Sciatic nerve (tissue), 2 donors: ENCODE results near the gene WDR4. TPM values are rescaled to one million over a fixed set of nuclear protein-coding genes. Genes with fewer than 3 reads are reported as not detected.
"Not testable (repeated sequence)": the region's sequence is repeated elsewhere in the genome, so short reads cannot be mapped to it uniquely, and the experiment has no call there.

Experiments
- ATAC-seq: fragments of 200-7000 bp; cut with Tn5 transposase; one replicate; pipeline ENCODE4 v1.9.1; 2020; ENCODE audit warnings: mild to moderate bottlenecking, moderate library complexity
- DNase-seq: peaks from one replicate; pipeline ENCODE4 v3.0.0-alpha.2; 2020; ENCODE audit warnings: low spot score
- intact Hi-C: fragments of 100-400 bp; cut with DNase I; formaldehyde crosslinking; loops from one replicate; pipeline ENCODE4 v1.14.2; 2022
- total RNA-seq: library from RNA; stranded (reverse); fragmentation: NEBNext Ultra II Directional; extraction: Animal tissue kit (Norgen Biotek cat#: 25700); gene quantifications from one replicate; pipeline ENCODE4 v1.2.1, GENCODE V29; 2021
- donor health status: DM: no; HTN: no; CAD: no.
- donor health status: DM: no; HTN: no; CAD: no.

WDR4 gene
- total RNA-seq, 1 donor from 2014 or later: 13.0 TPM

DNA sequence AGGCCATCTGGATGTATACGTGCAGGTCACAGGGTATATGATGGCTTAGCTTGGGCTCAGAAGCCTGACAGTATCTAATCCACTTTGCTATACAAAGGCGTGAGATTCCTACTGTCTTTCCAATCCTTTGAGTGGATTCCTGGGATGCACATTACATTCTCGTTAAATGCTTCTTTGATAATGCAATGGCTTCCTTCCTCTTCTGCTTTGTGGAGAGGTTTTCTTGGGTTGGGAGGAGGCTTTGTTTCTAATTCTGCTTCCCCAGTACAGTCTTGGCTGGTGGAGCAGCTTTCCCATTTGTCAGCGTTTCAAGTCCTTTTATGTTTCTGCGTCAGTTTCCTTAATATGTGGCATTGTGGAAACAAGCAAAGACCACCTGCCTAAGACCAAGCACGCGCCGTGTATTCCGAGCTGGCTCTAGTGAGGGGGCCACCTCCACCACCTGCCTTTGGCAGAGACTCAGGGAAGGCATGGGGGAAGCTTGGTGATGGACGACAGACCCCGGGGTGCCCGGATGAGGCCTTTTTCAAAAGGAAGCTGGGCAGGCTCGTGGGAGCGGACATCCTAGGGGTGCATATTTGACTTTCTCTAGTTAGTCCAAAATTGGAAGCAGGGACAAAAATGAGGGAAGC lies 72.7 kb downstream of the WDR4 start:
- no peak for ATAC-seq
- DNase-seq: no peak
- intact Hi-C loops: no loop called here

DNA sequence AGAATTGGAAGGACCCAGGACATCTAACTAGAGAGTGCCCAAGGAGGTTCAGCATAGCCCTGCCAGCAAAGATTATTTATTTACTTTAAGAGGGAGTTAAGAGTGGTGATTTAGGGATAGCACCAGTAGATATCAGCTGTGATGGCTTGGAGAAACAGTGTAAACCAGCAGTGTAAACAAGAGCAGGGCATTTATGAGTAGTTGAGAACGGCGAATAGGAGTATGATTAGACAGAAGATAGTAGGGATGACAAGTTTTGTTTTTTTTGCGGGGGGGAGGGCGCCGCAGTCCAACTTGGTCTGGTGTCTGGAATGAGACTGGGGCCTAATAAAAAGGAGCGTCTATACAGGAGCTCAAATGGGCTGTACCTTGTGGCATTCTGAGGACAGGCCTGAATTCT lies 77.7 kb downstream of the WDR4 start:
- intact Hi-C loops, DNase-seq, ATAC-seq: not testable (repeated sequence)

DNA sequence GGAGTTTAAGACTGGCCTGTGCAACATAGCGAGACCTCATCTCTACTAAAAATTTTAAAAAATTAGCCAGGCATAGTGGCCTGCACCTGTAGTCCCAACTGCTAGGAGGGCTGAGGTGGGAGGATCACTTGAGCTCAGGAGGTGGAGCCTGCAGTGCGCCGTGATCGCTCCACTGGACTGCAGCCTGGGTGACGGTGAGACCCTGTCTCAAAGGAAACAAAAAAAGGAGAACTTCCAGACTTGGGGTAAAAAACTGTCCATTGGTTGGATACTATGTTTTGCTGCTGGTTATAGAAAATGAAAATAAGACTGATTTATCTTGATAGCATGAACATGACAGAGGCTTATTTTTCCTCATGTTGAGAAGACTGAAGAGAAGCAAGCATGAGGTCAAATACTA lies 79.4 kb downstream of the WDR4 start:
- intact Hi-C loops: loop anchor here (1.0 kb wide), 1 partner anchor 22 kb away; no protein-coding TSS in a partner anchor
- ATAC-seq (no peak), DNase-seq (no peak)

DNA sequence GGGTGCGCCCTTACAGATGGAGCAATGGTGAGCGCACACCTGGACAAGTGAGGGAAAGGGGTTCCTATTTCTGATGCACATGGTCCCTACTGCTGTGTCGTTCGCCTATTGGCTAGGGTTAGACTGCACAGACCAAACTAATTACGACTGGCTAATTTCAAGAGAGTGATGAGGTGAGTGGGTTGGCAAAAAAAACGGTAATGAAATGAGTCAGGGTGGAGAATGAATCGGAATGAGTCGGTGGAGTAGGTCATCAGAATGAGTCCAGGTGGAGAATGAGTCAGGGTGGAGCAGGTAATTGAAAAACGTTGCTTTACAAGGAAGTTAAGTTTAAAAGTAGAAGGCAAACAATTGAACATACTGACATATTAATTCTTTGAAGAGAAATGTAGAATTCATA lies 79.8 kb downstream of the WDR4 start:
- no peak for DNase-seq
- intact Hi-C loops: loop anchor here (1.0 kb wide), 1 partner anchor 21 kb away; no protein-coding TSS in a partner anchor
- no peak for ATAC-seq

Other genes starting within 250 kb of the WDR4 start
- 32.6 TPM for gene PDE9A, start 225.9 kb downstream of the WDR4 start, total RNA-seq
- gene NDUFV3, start 13.8 kb upstream of the WDR4 start, total RNA-seq: 43.8 TPM
- not detected for gene ERVH48-1, start 46.1 kb upstream of the WDR4 start, total RNA-seq
- gene PKNOX1, start 95.0 kb upstream of the WDR4 start, total RNA-seq: 23.1 TPM
- 79.9 TPM for gene CBS, start 196.3 kb upstream of the WDR4 start, total RNA-seq
- 67.6 TPM for gene U2AF1, start 228.0 kb upstream of the WDR4 start, total RNA-seq